HEK293T (cell line): Measurements from ENCODE around the gene CFAP100.

Experiments
- ARNT ChIP-seq: fragments of 450-650 bp; IDR thresholded peaks from 2 replicates; pipeline ENCODE4 v1.6.1; 2017; ENCODE audit warnings: mild to moderate bottlenecking
- BHLHE40 ChIP-seq: fragments of 450-650 bp; IDR thresholded peaks from 2 replicates; pipeline ENCODE4 v1.6.1; 2016; ENCODE audit warnings: mild to moderate bottlenecking, moderate library complexity, borderline replicate concordance
- FOXM1 ChIP-seq: fragments of 450-650 bp; IDR thresholded peaks from 2 replicates; pipeline ENCODE4 v1.6.1; 2017; ENCODE audit warnings: mild to moderate bottlenecking, borderline replicate concordance
- HDGF ChIP-seq: fragments of 450-650 bp; IDR thresholded peaks from 2 replicates; pipeline ENCODE4 v1.6.1; 2017; ENCODE audit warnings: antibody characterized with exemption, borderline replicate concordance
- LEF1 ChIP-seq: fragments of 450-650 bp; IDR thresholded peaks from 2 replicates; pipeline ENCODE4 v1.6.1; 2017; ENCODE audit warnings: mild to moderate bottlenecking, borderline replicate concordance
- SP1 ChIP-seq: fragments of 450-650 bp; IDR thresholded peaks from 2 replicates; pipeline ENCODE4 v1.6.1; 2017
- TARDBP ChIP-seq: fragments of 450-650 bp; IDR thresholded peaks from 2 replicates; pipeline ENCODE4 v1.6.1; 2016

GRCh38 chr3:126417981-126418530, 23.3 kb downstream of the CFAP100 start:
- TF ChIP-seq ARNT (no peak), FOXM1 (no peak), HDGF (no peak), TARDBP (no peak), SP1 (no peak), BHLHE40 (no peak), LEF1 (no peak)
